HG03280 (cell line): Measurements from ENCODE around the gene NANOS1.
A peak's percentile ranks its signal among the peaks of the same experiment; 100 is the strongest.
"Not testable (repeated sequence)": the region's sequence is repeated elsewhere in the genome, so short reads cannot be mapped to it uniquely, and the experiment has no call there.

Experiments
- ATAC-seq: cut with Tn5 transposase; IDR thresholded peaks from one replicate; pipeline ENCODE4 v1.9.1; 2021; ENCODE audit warnings: mild to moderate bottlenecking, moderate library complexity; ENCODE audit not compliant: unreplicated experiment

The NANOS1 gene

GRCh38 chr10:119006451-119007210 lies 22.9 kb upstream of the NANOS1 start:
- no peak for ATAC-seq

- no peak for ATAC-seq
Observed at GRCh38 chr10:119007211-119007574, 22.3 kb upstream of the NANOS1 start.

- ATAC-seq = no peak
Observed at GRCh38 chr10:119020627-119020946, 8.9 kb upstream of the NANOS1 start.

- ATAC-seq = no peak
Observed at GRCh38 chr10:119022846-119023552, 6.5 kb upstream of the NANOS1 start.

GRCh38 chr10:119023553-119023868 lies 6.0 kb upstream of the NANOS1 start:
- ATAC-seq = no peak

GRCh38 chr10:119024882-119025281 lies 4.6 kb upstream of the NANOS1 start:
- ATAC-seq = no peak

GRCh38 chr10:119025336-119025735 lies 4.2 kb upstream of the NANOS1 start:
- no peak for ATAC-seq

GRCh38 chr10:119025776-119026175 lies 3.7 kb upstream of the NANOS1 start:
- ATAC-seq = no peak

GRCh38 chr10:119026301-119027110 lies 3.0 kb upstream of the NANOS1 start:
- no peak for ATAC-seq

- ATAC-seq = not testable (repeated sequence)
Observed at GRCh38 chr10:119028445-119028899, 1.0 kb upstream of the NANOS1 start.

- ATAC-seq = peak; percentile 63
Observed at GRCh38 chr10:119028900-119029612, 458 bp upstream of the NANOS1 start.

GRCh38 chr10:119030421-119031250 lies 1.1 kb downstream of the NANOS1 start:
- peak; percentile 42 for ATAC-seq

- no peak for ATAC-seq
Observed at GRCh38 chr10:119031496-119032059, 2.1 kb downstream of the NANOS1 start.

- ATAC-seq = no peak
Observed at GRCh38 chr10:119039161-119039560, 9.6 kb downstream of the NANOS1 start.

- ATAC-seq = no peak
Observed at GRCh38 chr10:119041326-119041725, 11.8 kb downstream of the NANOS1 start.

GRCh38 chr10:119042169-119042568 lies 12.7 kb downstream of the NANOS1 start:
- no peak for ATAC-seq

GRCh38 chr10:119045561-119045960 lies 16.0 kb downstream of the NANOS1 start:
- no peak for ATAC-seq

GRCh38 chr10:119049361-119049760 lies 19.8 kb downstream of the NANOS1 start:
- ATAC-seq = no peak

GRCh38 chr10:119049777-119050176 lies 20.3 kb downstream of the NANOS1 start:
- no peak for ATAC-seq

GRCh38 chr10:119051775-119052174 lies 22.3 kb downstream of the NANOS1 start:
- no peak for ATAC-seq
